K562 (cell line): ENCODE results near the gene RASGEF1C. TPM values are rescaled to one million over a fixed set of nuclear protein-coding genes. Genes with fewer than 3 reads are reported as not detected.

Experiments
- ARNT ChIP-seq, 2 experiments: fragments of 450-650 bp; IDR thresholded peaks; 2 replicates each; pipeline ENCODE4 v1.6.1; 2016; ENCODE audit warnings: mild to moderate bottlenecking in 1 of 2
- CBX3 ChIP-seq, 2 experiments: IDR thresholded peaks; 1 replicate in 1 of 2; 2 replicates in 1 of 2; pipeline ENCODE4 v1.6.1; 2012; ENCODE audit warnings: inconsistent platforms in 2 of 2, low read length in 2 of 2, borderline replicate concordance in 1 of 2, control low read depth in 1 of 2
- CLOCK ChIP-seq: fragments of 250-450 bp; sonication (Bioruptor Pico); IDR thresholded peaks from 2 replicates; pipeline ENCODE4 v1.4.0; 2020; ENCODE audit warnings: mild to moderate bottlenecking, moderate library complexity, borderline replicate concordance
- CREB3L1 ChIP-seq: fragments of 450-650 bp; IDR thresholded peaks from 2 replicates; pipeline ENCODE4 v1.6.1; 2014; ENCODE audit warnings: low read depth, mild to moderate bottlenecking, moderate library complexity, borderline replicate concordance
- CTBP1 ChIP-seq: fragments of 450-650 bp; IDR thresholded peaks from 2 replicates; pipeline ENCODE4 v1.6.1; 2016; ENCODE audit warnings: borderline replicate concordance
- DMBX1 ChIP-seq: fragments of 250-450 bp; sonication (Bioruptor Pico); IDR thresholded peaks from 2 replicates; pipeline ENCODE4 v1.8.0; 2022; ENCODE audit warnings: inconsistent platforms, mild to moderate bottlenecking, moderate library complexity, borderline replicate concordance
- HNRNPH1 ChIP-seq: fragments of 200-400 bp; formaldehyde crosslinking; optimal IDR thresholded peaks from 2 replicates; pipeline ENCODE3; 2017; ENCODE audit warnings: low read depth, mild to moderate bottlenecking, low read length, moderate library complexity
- MBD1 ChIP-seq: fragments of 250-450 bp; sonication (Bioruptor Pico); IDR thresholded peaks from 2 replicates; pipeline ENCODE4 v1.8.0; 2022; ENCODE audit warnings: inconsistent platforms
- RAD51 ChIP-seq: fragments of 450-650 bp; IDR thresholded peaks from 2 replicates; pipeline ENCODE4 v1.7.1; 2016; ENCODE audit warnings: low read depth, mild to moderate bottlenecking, borderline replicate concordance
- SRSF3 ChIP-seq: fragments of 200-400 bp; formaldehyde crosslinking; IDR thresholded peaks from 2 replicates; pipeline ENCODE4 v1.6.1; 2016; ENCODE audit warnings: mild to moderate bottlenecking, low read length, moderate library complexity; ENCODE audit not compliant: insufficient read depth
- THRA ChIP-seq: fragments of 450-650 bp; IDR thresholded peaks from 2 replicates; pipeline ENCODE4 v1.6.1; 2017; ENCODE audit warnings: mild to moderate bottlenecking, moderate library complexity
- ZNF24 ChIP-seq: fragments of 450-650 bp; IDR thresholded peaks from 2 replicates; pipeline ENCODE4 v1.6.1; 2016
- ZNF740 ChIP-seq, 3 experiments: fragments of 200-800 bp in 1 of 3; sonication (Bioruptor generic) in 1 of 3; sonication (generic) in 1 of 3; formaldehyde crosslinking in 1 of 3; IDR thresholded peaks; 2 replicates each; pipeline versions ENCODE4 v1.6.1 to v1.8.0; 2016 to 2022; ENCODE audit warnings: mild to moderate bottlenecking in 2 of 3, missing compliant biosample characterization in 2 of 3, missing genetic modification characterization in 2 of 3, missing genetic modification reagents in 1 of 3
- polyA plus RNA-seq, 8 experiments: library from polyadenylated mRNA; depleted of rRNA in 4 of 8; stranded (reverse) in 5 of 8; unstranded in 3 of 8; fragments of >200 nt; fragmentation: Nextera tagmentation in 2 of 8; fragmentation: Illumina TruSeq in 1 of 8; extraction: Ambion mirVana in 2 of 8; extraction: Trizol in 1 of 8; gene quantifications; 2 replicates each; pipeline versions ENCODE4 v1.2.1 to v1.2.3, GENCODE V29; 2011 to 2014; ENCODE audit warnings: inconsistent platforms in 1 of 8, missing spikeins in 1 of 8
- total RNA-seq, 7 experiments: library from RNA; depleted of rRNA in 6 of 7; stranded (reverse); fragments of >200 nt in 6 of 7; fragmentation: Illumina TruSeq in 2 of 7; extraction: Trizol in 2 of 7; gene quantifications; 2 replicates each; pipeline versions ENCODE4 v1.2.1 to v1.2.3, GENCODE V29; 2011 to 2021; ENCODE audit warnings: low replicate concordance in 1 of 7

RASGEF1C gene
- total and polyA plus RNA-seq, 9 of the 15 experiments (the other 6 are each of a cell fraction or from before 2014, with no cell fraction given) = 0.04 to 1.1 (median 0.21) TPM; not detected in 4

- TF ChIP-seq ZNF740 (CRISPR knock-in tag; IDR thresholded peaks at IDR 0.05) (peak; percentile 70), ZNF740 (tag; IDR thresholded peaks at IDR 0.05) (peak in 1 of 2 experiments; percentile 57; a peak in 1 of 4 replicates), ZNF24 (no peak), CLOCK (no peak), SRSF3 (no peak), ARNT (IDR thresholded peaks at IDR 0.05) (no peak), CBX3 (IDR thresholded peaks at IDR 0.05; ENCODE audit: borderline replicate concordance in 1 of 2, low read length in 2 of 2) (no peak), RAD51 (no peak), DMBX1 (CRISPR knock-in tag) (no peak), HNRNPH1 (no peak), CREB3L1 (0 out of 2 replicates have a peak, but pooled peaks have one; percentile 20), MBD1 (no peak), THRA (no peak), CTBP1 (0 out of 2 replicates have a peak, but pooled peaks have one; percentile 40)
Observed at GRCh38 chr5:180070756-180071530, 138.1 kb downstream of the RASGEF1C start (continued).
